H54 (cell line): ENCODE data around the gene CASP2.

Experiments
- DNase-seq: peaks from one replicate; pipeline ENCODE4 v3.0.0; 2011; ENCODE audit warnings: low spot score, mixed read lengths; ENCODE audit not compliant: insufficient read length
- FAIRE-seq: peaks from 3 replicates; lab custom pipeline; 2011; peaks lifted over from hg19 to GRCh38; lab: Jason Lieb, UNC
- POLR2A ChIP-seq: IDR thresholded peaks from 2 replicates; pipeline ENCODE4 v1.6.1; 2011; ENCODE audit warnings: low read depth, mild to moderate bottlenecking, low read length

Gene CASP2

GRCh38 chr7:143287935-143288826, at the start of gene CASP2:
Gene CASP2 (plus strand): TSS chr7:143288351. CDS start chr7:143288456, 105 bp downstream.
- TF ChIP-seq POLR2A, result peak; percentile 83
- FAIRE-seq, result no peak
- peak; percentile 97 for DNase-seq

DNA sequence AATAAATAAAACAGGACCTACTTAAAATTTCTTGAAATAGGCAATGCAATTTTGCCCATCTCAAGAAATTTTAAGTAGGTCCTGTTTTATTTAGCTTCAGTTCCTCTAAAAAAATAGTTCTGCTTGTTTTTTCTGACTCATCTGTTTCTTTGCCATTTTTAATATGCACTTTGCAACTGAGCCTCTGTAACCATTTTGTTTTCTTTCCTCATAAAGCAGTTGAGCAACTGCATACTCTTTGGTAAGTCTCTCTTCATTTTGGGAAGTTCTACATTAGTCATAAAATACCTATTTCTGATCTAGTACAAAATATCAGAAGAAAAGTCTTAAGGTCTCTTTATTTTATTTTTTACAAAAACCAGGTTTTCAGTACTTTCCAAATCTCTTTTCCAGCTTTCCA, 48.3 kb upstream of the CASP2 start:
- DNase-seq (no peak), FAIRE-seq (no peak)
- no peak for TF ChIP-seq POLR2A

GRCh38 chr7:143240291-143241168, 47.6 kb upstream of the CASP2 start:
- TF ChIP-seq POLR2A, result no peak
- FAIRE-seq, result peak; percentile 83
- peak; percentile 18 for DNase-seq

DNA sequence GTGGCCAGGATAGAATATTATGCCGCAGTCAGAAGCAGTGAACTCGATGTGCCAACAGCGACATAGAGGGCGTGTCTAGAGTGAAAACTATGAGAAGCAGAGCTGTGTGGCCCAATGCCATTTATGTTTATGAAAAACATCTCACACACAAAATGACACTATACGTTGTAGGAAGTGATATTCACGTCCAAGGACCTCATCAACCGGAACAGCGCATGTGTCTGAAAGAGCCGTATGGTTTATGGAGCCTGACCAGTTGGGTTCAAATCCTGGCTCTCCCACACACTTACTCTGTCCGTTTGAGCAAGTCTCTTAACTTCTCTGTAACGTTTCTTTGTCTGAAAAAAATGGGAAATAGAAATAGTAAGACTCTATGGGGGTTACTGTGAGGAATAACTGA, 45.8 kb upstream of the CASP2 start:
- no peak for TF ChIP-seq POLR2A
- FAIRE-seq (no peak), DNase-seq (no peak)

DNA sequence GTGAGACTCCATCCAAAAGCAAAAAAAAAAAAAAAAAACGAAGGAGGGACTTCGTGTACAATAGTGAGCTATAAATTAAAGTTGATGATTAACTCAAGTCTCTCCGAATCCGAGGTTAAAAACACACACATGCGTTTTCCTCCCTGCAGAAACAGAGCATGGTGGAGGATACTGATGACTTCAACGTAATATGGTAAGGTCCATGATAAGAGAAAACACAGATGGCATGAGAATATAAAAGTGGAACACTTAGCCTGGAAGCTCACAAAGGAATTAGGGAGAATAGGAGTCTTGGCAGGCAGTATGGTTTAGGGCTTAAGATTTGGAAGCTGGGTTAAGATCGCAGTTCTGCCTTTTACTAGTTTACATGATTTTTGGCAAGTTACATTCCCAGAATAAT, 45.0 kb upstream of the CASP2 start:
- no peak for FAIRE-seq
- TF ChIP-seq POLR2A, result no peak
- DNase-seq, result no peak

DNA sequence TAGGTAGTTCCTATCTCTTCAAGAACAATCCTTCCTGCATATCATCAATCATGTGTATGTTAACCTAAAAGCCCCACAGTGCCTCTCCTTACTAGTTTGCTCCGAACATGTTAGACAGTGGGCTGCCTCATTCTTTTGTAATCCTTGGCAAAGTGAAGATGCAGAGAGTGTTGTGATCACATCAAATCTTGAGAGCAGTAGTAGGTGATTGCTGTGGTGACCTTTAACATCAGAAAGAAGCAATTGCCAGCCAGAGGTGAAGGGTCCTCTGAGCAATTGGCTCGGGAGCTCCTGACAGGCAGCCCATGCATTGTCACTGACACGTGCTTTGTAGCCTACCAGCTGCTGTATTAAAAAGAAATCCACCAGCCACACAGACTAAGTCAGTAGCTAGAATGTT, 44.5 kb upstream of the CASP2 start:
- no peak for TF ChIP-seq POLR2A
- DNase-seq (no peak), FAIRE-seq (no peak)

- FAIRE-seq, result no peak
Observed at GRCh38 chr7:143244321-143244720, 43.8 kb upstream of the CASP2 start.

GRCh38 chr7:143245123-143245522, 43.0 kb upstream of the CASP2 start:
- DNase-seq (no peak), FAIRE-seq (no peak)

More at GRCh38 chr7:143244321-143244720, 43.8 kb upstream of the CASP2 start:
- TF ChIP-seq POLR2A, result no peak
- no peak for DNase-seq

DNA sequence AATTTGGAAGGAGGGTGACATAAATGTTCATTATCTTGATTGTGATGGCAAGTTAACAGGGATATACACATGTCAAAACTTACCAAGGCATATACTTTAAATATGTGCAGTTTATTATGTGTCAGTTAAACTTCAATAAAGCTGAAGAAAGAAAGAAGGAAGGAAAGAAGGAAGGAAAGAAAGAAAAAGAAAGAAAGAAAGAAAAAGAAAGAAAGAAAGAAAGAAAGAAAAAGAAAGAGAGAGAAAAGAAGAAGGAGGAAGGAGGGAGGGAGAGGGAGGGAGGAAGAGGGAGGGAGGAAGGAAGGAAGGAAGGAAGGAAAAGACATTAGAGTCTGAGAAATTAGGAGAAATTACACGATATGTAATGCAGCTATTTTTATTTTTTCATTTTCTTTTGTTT, 40.8 kb upstream of the CASP2 start:
- no peak for TF ChIP-seq POLR2A
- no peak for DNase-seq
- FAIRE-seq, result no peak

More at GRCh38 chr7:143245123-143245522, 43.0 kb upstream of the CASP2 start:
- TF ChIP-seq POLR2A, result no peak

DNA sequence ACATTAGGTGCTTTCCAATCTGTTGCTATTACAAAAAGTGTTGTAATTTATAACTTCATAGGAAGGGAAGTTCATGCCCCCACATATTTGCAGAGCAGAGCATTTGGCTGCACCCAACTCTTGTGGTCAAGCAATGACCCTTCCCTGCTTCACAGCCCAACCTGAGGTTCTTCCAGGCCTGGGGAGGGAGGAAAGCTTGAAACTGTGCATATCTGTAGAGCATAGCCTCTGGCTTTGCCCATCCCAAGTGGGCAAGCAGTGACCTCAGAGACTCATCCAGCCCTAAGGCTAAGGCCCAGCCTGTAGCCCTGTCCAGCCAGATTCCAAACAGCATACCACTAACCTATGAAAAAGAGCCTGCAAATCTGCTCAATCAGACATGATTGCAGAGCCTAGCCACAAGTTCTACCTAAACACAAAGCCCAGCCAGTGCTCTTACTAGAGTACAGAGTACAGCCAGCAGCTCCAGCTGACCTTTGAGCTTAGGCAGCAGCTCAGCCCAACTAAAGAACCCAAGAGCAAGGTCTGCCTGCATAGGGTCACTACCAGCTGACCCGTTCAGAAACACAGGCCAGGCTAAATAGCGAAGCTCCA, 39.3 kb upstream of the CASP2 start:
- DNase-seq, result no peak
- FAIRE-seq, result no peak
- TF ChIP-seq POLR2A, result no peak

GRCh38 chr7:143250199-143250598, 38.0 kb upstream of the CASP2 start:
- TF ChIP-seq POLR2A, result no peak
- FAIRE-seq, result no peak

DNA sequence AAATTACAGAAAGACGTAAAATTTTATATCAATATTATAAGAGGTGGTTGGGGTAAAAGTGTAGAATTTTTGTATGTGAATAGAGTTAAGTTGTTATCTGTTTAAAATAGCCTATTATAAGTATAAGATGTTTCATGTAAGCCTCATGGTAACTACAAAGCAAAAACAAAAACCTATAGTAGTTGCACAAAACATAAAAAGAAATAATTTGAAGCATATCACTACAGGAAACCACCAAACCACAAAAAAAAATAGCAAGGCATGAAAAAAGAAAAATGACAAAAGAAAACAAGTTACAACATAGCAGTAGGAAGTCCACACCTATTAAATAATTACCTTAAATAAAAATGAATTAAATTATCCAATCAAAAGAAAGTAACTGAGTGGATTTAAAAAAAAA, 37.3 kb upstream of the CASP2 start:
- FAIRE-seq (no peak), DNase-seq (no peak)
- TF ChIP-seq POLR2A, result no peak

More at GRCh38 chr7:143250199-143250598, 38.0 kb upstream of the CASP2 start:
- no peak for DNase-seq

GRCh38 chr7:143252006-143252405, 36.1 kb upstream of the CASP2 start:
- TF ChIP-seq POLR2A, result no peak
- FAIRE-seq (no peak), DNase-seq (no peak)

DNA sequence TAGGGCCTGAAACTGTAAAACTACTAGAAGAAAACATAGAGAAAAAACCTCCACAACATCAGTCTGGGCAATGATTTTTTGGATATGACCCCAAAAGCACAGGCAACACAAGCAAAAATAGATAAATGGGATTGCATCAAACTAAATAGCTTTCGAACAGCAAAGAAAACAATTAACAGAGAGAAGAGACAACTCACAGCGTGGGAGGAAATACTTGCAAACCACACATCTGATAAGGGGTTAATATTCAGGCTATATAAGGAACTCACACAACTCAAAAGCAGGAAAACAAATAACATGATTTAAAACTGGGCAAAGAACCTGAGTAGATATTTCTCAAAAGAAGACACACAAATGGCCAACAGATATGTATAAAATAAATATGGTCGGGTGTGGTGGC, 32.6 kb upstream of the CASP2 start:
- DNase-seq (no peak), FAIRE-seq (no peak)
- no peak for TF ChIP-seq POLR2A
